NCI-H146 (cell line): ENCODE results near the gene ZFYVE28.

Experiments
- DNase-seq: peaks from one replicate; lab custom pipeline; 2025; lab: John Stamatoyannopoulos, UW

ZFYVE28 gene

DNA sequence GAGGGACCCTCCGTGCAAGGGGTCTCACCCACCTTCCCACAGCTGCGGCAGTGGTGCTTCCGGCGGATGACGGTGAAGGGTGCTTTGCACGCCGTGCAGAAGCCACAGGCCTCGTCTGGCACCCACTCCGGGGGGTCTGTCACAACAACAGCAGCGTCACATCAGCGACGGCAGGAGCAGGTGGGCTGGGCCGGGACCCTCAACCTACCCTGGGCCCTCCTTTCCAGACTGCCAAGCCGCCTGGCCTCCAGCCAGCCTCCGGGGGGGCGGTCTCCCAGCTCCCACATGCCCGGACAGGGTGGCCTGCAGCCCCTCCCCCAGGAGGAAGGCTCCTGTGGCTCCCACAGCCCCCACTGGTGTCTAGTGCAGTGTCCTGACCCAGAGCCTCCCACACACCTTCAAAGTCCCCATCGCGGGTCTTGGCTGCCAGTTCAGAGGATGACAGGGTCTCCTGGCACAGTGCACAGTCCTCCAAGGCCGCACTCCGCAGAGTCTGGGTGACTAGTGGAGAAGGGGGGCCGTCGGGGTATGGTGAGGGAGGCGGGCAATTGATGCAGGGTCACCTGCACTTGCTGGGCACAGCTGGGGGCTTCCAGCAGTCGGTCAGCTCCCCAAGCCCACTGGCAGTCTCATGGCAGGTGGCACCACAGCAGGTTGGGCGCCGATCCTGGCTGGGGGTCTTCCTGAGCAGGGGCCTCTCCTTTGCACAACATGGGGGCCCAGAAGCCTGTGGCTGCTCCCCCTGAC is 147.0 kb downstream of the ZFYVE28 start:
- DNase-seq: no peak

DNA sequence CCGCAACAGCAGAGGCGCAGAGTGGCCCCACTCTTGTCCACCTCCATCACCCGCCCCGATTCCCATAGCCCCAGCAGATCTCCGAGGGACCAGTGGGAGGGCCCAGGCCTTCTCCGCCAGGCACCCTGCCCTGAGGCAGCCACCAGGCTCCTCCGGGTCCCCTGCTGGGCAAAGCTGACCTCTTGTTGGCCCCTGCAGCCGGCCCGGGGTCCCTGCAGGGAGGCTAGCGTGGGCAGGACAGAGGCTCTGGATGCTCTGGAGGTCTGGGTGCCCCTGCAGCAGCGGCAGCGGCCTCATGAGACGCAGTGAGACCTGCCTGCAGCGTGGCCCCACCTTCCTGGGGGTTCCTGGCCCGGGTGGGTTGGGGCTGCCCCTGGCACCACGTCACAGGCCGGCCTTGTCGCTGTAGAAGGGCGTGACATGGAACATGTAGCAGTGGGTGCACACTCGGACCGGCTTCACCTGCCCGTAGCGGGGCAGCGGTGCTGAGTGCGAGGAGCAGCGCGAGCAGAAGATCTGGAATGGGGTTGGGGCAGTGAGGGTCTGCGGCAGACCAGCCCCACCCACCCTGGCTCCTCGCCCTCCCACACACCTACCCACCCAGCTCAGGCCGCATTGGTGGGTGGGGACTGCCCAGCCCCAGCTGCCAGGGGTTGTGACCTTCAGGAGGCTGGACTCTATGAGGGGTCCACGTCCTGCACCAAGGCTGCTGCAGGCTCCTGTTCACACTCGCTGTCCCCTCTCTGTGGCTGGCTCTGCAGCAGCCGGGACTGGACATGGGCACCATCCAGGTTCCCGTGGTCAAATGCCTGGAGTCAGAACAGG is 147.9 kb downstream of the ZFYVE28 start:
- no peak for DNase-seq

DNA sequence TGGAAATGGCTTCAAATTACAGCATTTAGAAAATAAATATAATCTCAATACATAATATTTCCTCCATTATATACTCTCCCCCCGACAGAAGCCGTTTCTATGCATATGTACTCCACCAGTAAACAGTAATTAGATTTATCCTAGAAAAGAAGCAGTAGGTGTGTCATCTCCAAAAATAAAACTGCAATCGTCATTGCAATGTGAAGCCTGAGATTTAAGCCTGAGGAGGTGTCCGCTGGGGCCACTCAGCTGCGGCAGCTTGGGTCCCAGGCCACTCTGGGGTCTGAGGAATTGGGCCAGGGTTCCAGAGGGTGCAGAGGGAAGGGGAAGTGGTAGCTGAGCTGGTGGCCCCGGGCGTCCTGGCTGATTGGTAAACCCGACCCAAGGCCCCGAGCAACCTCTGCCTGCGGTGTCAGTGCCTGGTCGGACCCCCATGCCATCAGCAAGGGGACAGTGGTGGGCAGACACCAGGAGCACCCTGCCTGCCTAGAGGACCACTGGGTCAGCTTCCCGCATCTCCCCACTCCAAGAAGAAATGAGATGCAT is 148.8 kb downstream of the ZFYVE28 start:
- DNase-seq: no peak

DNA sequence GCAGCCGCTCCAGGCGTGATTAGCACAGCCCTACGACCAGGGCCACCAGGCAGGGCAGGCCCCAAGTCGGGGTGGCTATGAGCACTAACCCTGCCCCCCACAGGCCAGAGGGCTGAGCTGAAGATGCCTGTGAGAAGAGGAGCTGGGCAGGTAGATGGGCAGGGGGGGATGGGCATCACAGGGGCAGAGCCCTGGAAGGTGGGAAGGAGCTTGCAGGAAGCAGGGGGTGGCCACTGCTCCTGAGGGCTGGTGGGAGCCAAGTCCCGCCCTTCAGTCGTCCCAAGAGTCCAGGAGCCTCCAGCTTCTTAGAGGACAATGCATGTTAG is 149.3 kb downstream of the ZFYVE28 start:
- DNase-seq: no peak

DNA sequence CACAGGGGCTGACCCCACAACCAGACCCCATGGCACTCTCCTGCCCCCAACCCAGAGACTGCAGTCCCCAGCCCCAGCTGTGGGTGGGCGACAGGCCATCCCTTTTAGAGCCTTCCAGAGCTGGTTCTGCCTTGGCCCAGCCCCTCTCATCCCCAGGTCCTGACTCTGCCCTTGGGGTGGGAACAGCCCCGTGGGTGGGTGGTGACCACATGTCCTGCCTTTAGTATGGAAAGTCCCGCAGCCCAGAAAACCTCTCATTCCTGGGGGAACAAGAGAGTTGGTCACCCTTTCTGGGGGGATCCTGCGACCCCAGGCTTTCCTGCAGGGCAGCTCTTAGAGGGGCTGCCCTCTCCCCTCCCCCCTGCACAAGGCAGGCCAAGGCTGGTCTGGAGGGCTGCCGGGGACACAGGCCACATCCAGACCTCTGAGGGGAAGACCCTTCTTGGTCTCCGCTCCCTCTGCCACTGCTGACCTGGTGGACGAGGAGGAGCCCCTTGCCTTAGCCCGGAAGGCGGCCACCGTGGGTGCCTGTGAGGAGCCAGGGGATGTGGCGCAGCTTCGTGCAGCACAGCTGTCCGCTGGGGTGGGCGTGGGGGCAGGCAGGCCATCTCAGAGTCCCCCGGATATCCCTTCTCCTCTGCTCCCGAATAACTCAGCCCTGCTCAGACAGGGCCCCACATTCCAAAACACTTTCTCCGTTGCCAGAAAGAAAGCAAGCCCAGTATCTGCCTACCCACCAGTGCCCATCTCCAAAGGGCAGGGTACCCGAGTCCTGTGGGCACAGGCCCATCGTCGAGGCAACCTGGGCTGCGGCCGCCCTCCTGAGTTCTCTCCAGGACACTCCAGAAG is 149.9 kb downstream of the ZFYVE28 start:
- DNase-seq: no peak

DNA sequence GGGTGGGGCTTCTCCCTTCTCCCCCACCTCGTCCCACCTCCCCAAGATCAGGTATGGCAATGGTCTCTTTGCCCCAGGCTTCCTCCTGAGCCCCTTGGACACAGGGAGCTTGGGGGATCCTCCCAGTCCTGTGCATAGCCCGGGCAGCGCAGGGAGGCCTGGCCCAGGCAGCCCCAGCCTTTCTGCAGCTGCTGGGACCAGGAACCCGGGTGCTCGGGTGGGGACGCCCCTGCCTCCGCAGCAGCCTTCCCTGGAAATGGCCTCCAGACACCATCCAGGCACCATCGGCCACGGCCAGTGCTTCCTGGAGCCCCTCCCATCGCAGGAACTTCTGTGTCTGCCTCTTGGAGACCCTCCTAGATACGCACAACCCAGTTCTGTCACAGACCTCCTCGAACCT is 150.6 kb downstream of the ZFYVE28 start:
- no peak for DNase-seq

DNA sequence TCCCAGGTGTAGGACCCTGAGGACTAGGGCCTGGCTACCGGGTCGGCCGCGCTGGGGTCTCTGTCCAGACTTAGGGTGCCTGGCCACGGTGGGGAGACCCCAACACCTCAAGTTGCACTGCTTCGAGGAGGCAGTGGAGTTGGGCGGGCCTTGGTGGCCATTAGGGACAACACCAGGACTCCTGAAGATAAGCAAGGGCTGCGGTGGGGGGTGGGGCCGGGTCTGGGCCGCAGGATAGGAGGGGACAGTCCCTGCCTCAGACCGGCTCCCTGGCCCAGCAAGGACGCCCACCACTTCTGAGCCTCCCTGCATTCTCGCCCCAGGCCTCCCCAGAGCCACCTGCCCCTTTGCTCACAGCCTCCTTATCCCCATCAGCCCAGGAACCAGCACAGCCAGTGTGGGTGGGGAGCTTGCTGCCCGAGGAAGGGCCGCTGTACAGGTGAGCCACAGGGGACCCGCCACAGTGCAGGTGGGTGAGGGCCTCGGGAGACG is 151.1 kb downstream of the ZFYVE28 start:
- DNase-seq: no peak

DNA sequence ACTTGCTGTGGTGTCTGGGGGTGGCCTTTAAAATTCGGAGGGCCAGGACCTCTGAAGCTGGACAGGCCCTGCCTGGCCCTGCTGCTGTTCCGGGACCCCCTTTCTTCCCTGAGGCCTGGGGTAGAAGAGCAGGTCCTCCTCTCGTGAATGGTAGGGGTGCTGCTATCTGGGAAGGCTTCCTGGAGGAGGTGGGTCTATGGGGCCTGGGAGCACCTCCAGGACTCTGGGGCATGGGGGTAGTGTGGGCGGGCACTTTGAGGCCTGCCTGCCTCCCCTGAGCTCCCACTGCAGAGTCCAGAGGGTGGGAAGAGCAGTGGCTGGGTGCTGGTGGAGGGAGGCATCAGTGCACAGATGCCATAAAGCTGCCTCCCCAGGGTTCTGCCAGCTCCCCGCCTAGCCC is 151.6 kb downstream of the ZFYVE28 start:
- no peak for DNase-seq

DNA sequence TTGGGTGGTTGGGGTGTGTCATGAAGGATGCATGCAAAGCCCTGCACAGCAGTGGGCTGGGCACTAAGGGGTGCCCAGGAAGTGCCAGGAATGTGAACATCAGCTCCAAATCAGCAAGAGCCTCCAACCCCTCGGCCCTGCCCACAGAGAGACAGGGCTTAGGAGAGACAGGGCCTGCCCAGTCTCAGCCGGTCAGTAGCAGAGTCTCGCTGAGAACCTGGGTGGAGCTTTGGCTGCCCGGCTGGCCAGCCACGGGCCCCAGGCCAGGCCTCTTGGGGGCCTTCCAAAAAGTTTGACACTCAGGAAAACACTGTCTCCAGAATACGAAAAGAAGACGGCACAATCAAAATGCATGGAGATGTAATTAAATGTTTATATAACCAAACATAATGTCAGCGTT is 152.3 kb downstream of the ZFYVE28 start:
- no peak for DNase-seq

DNA sequence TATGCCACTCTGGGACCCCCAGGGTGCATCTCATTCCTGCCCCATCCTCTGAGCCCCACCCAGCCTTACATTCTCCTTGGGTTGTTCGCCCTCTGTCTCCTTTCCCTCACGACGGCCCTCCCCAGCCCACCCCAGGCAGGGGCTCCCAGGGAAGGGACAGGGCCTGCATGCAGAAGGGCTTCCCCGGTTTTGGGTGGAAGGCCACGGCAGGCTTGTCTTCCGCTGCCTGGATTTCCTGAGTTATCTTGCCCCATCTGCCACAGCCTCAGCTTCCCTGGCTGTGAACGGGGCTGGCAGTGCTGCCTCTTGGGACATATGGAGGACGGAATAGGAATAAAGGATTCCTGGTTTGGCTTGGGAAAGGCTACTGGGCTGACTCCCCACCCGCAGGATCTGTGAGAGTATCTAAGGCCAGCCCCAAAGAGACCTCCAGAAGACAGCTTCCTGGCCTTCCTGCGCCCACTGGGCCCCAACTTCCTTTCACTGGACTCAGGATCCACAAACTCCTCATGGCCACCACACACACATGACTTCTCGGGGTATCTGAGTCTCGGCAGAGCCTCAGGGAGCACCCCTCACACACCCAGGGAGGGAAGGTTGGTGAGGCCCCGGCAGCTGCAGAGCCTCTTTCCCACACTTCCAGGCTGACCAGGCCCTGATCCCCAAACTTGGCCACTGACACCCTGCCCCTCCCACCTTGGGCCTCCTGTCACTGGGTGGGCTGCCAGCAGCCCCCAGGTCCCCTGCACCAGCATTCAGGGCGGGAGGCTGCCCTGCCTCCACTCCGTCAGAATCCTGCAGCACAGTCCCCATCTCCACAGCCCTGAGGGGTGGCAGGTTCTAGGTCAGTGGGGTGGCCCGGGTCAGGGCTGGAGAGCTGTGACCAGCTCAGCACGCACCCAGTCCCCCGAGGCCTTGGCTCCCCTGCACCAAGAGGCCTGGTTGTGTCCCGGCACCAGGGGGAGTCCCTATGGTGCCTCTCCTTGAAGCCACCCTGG is 153.0 kb downstream of the ZFYVE28 start:
- DNase-seq: no peak

DNA sequence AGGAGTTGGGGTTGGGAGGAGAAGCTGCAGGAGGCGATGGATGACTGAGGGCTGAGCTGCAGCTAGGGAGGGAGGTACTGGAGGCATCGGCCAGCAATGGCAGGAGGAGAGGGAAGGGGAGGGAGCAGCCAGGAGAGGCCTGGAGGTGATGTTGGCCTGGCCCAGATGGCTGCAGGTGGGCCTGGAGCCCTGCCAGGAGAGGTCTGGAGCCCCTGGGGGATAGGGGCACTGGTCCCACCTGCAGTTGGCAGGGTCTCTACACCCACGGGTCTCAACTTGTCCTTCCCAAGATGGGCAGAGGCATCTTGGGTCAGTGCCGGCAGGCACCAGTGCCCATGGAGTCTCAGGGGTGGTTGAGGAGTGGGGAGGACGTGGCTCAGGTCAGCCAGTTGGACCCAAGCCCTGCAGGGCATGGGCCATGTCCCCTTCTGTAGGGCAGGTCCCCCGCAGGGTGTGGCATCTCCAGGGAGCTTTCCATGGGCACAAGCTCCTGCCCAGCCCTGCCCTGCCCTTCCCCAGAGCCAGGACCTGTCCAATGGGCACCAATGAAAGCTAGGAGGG is 153.9 kb downstream of the ZFYVE28 start:
- peak; percentile 67 for DNase-seq

DNA sequence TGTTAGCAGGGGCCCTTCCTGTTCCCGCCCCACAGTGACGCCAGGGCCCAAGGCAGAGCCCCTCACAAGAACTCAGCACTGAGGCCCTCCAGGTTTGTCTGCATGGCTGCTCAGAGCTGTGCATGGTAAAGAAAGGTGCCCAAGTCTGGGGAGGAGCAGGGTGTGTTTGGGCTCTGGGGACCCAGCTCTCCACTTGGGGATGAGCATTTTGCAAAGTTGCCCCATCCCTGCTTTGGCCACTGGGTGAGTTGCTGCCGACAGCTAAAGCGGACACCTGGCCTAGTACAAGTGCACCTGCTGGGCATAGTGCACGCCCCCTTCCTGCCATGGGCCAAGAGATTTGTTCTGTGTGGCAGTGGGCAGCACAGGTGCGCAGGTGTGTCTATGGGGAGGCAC is 154.5 kb downstream of the ZFYVE28 start:
- peak; percentile 88 for DNase-seq

DNA sequence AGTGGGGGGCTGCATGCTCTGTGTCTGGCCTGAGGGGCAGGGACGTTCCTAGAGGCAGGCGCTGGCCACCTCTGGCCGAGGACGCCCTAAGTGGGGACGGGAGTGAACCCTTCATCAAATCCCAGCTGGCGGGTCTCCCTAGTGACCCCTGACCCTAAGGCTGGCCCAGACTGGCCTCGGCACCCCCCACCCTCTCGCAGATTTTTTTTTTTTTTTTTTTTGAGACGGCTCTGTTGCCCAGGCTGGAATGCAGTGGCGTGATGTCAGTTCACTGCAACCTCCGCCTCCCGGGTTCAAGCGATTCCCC is 155.5 kb downstream of the ZFYVE28 start:
- no peak for DNase-seq

DNA sequence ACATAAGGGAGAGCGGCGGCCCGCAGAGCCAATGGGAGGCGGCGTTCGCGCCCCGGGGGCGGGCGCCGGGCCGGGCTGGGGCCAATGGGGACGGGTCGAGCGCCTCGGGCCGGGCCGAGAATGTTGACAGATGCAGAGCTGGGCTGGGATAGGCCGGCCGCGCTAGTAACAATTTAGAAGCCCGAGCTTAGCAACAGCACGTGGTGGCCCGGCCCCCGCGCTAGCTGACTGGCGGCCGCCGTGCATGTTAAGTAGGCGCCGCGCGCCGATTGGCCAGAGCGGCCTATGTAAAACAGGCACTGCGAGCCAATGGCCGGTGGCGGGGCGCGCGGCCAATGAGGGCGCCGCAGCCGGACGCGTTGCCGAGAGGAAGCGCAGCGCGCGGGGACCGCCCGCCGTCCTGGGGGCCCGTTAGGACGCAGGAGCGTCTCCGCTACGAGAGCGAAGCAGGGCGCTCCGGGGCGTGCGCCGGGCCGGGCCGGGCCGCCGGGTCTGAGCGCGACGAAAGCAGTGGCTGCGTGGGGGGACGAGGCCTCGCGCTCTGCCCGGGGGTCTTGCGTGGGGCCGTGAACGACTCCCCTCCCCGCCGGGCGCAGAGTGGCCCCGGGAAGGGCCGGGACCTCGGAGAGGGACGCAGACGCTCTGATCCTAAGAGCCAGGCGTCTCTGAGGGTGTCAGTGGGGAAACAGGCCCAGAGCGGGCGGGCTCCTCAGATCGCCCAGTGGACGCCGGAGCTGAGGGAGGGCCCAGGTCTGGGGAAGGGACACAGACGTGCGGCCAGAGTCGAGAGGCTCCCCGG is 156.1 kb downstream of the ZFYVE28 start:
- DNase-seq: peak; percentile 99

DNA sequence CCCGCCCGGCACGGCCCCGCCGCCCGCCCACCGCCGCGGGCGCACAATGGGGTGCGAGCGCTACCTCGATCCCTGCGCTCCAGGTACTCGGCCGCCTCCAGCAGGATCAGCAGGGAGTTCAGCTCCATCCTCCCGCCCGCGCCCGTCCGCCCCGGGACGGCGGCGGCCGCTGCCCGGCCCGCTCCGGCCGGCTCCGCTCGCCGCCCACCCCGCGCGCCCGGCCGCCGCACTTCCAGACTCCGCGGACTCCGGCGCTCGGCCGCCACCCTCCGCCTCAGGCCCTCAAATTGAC is 156.6 kb downstream of the ZFYVE28 start, which contains the start of gene MXD4:
MXD4 (minus strand) TSS at position 257 of the 292 bp plus-strand sequence; CDS start at position 128, 129 bp downstream.
- DNase-seq: no peak

DNA sequence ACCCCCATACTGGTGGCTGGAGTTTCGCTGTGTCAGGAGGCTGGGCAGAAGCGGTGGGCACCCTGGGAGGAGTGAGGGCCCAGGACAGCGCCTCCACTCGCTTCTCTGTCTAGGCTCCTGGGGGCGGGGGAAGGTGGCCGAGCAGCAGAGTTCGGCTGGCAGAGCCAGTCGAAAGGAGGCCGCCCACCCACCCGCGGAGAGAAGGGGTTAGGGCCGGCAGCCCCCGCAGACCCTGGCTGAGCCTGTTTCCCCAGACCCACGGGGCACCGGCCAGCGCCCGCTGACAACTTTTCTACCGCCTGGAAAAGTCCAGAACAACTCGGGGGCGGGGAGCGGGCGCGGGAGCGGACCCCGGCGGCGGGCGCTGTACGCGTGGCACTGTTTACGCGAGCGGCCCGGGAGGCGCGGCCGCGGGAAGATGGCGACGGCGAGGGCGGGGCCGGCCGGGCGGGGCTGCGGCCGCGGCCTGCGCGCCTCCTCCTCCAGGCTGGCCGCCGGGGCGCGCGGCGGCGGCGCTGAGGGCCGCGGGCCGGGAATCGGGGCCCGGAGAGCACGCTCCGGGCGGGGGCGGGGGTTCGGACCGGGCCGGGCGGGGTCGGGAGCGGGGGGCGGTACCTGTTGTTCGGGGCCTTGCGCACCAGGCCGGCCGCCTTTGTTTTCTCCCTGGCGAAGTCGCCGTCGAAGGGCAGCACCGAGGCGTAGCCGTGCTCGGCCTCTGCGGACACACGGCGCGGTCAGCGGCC is 157.2 kb downstream of the ZFYVE28 start:
- peak; percentile 36 for DNase-seq

DNA sequence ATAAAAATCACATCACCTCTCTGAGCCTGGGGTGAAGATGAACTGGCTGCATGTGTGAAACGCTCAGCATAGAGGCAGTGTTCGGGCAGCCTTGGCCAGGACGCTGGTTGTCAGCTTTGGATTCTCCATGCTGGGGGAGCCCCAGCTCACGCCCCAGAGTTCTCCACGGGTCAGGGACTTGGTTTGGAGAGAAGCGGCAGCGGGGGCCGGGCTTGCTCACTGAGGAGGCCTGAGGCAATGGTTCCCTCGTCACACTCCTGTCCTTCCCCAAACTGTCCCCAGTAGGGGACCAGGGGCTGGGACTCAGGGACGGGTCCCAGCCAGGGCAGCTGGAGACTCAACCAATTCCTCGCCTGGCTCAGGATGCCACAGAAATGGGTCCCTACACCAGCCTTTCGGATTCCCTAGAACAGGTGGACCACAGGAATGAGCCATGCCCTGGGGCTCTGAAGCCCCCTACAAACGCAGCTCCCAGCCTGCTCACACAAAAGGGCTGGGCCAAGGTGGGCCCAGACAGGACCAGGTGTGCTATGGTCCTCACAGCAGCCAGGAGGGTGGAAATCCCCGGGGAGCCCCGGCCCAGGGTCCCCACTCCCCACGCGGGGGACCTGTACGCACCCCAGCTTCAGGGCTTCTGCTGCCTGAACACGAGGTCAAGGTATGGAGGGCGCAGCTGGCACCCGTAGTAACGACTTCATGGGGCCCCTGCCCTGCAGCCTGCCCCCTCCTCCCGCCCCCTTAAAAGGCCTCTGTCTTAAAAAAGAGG is 157.9 kb downstream of the ZFYVE28 start:
- DNase-seq: no peak

DNA sequence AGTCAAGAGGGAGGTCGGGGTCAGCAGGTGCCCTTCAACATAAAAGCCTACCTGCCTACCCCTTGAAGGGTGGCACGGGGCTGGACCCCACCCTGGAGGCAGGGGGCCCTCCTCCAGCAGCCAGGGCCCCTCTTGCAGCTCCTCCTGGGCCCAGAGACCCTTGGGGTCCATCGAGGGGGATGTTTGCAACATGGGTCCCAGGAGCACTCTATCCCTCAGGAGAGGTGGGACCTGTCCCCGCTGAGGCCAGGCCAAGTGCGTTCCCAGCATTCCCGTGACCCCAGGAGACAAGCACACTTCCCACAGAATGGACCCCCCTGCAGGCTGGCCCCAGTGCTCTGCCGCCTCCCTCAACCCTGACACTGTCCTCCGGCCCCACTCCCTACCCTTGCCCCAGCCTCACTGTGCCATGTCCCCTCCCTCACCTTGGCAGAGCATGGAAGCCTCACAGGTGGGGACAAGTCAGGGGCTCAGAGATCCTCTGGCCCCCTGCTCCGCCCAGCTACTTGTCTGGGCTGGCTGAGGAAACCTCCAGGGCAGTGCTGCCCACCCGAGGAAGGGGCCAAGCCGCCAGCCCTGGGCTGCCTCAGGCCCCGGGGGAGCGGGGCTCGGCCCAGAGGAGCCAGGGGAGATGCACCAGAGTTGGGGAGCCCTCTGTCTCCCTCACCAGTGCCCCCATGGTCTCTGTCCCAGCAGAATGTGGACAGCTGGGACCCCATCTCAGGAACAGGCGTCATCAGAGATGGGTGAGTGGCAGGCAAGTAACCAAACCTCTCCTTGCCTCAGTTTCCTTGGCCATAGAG is 158.7 kb downstream of the ZFYVE28 start:
- DNase-seq: no peak
